Common myeloid progenitor, CD34-positive (primary cell): ENCODE data around the gene CASP10.
"Not testable (repeated sequence)": the region's sequence is repeated elsewhere in the genome, so short reads cannot be mapped to it uniquely, and the experiment has no call there.

Source experiments
- CTCF ChIA-PET: fragments of 350-600 bp; sonication (Branson Sonifier 250); formaldehyde crosslinking; loops from one replicate; lab custom pipeline; 2021; ENCODE audit warnings: antibody characterized with exemption; lab: Charles Lee
- POLR2A ChIA-PET: fragments of 350-600 bp; sonication (Branson Sonifier 250); formaldehyde crosslinking; loops from one replicate; lab custom pipeline; 2021; ENCODE audit warnings: antibody characterized with exemption; lab: Charles Lee
- DNase-seq, 3 donors: peaks; one replicate each; pipeline versions ENCODE4 v3.0.0 to v3.0.0-alpha.2; 2013
- H3K27ac ChIP-seq, 2 experiments: 1 replicate in 1 of 2; 2 replicates in 1 of 2; pipeline ENCODE4 v1.7.0; 2013; ENCODE audit warnings: inconsistent platforms in 2 of 2, low read length in 2 of 2, mild to moderate bottlenecking in 2 of 2, low read depth in 1 of 2, moderate library complexity in 1 of 2; ENCODE audit not compliant: severe bottlenecking in 2 of 2, insufficient read depth in 1 of 2, poor library complexity in 1 of 2
- H3K27me3 ChIP-seq, 5 experiments: replicated peaks in 2 of 5; 1 replicate in 3 of 5; 2 replicates in 2 of 5; pipeline versions ENCODE4 v1.6.1 to v1.7.0; 2013; ENCODE audit warnings: low read length in 4 of 5, mild to moderate bottlenecking in 2 of 5, moderate library complexity in 2 of 5, inconsistent platforms in 1 of 5; ENCODE audit not compliant: insufficient read depth in 5 of 5, control insufficient read depth in 4 of 5
- H3K36me3 ChIP-seq, 4 experiments: 1 replicate in 2 of 4; 2 replicates in 2 of 4; pipeline versions ENCODE4 v1.6.1 to v1.7.0; 2013; ENCODE audit warnings: low read length in 3 of 4, control low read depth in 1 of 4, mild to moderate bottlenecking in 1 of 4; ENCODE audit not compliant: control insufficient read depth in 4 of 4, insufficient read depth in 4 of 4
- H3K4me1 ChIP-seq, 4 experiments: 1 replicate in 3 of 4; 2 replicates in 1 of 4; pipeline versions ENCODE4 v1.6.1 to v1.7.1; 2013; ENCODE audit warnings: low read length in 3 of 4, mild to moderate bottlenecking in 3 of 4, control low read depth in 1 of 4, inconsistent platforms in 1 of 4, moderate library complexity in 1 of 4; ENCODE audit not compliant: control insufficient read depth in 4 of 4, insufficient read depth in 4 of 4; ENCODE audit errors: control extremely low read depth in 1 of 4
- H3K4me3 ChIP-seq, 7 experiments: 1 replicate in 4 of 7; 2 replicates in 3 of 7; pipeline versions ENCODE4 v1.5.1 to v1.7.0; 2013; ENCODE audit warnings: mild to moderate bottlenecking in 7 of 7, low read length in 6 of 7, moderate library complexity in 6 of 7, inconsistent platforms in 2 of 7, low read depth in 2 of 7, control low read depth in 1 of 7; ENCODE audit not compliant: insufficient read depth in 4 of 7, control insufficient read depth in 1 of 7; ENCODE audit errors: extremely low read depth in 1 of 7
- H3K9me3 ChIP-seq, 5 experiments: 1 replicate in 4 of 5; 2 replicates in 1 of 5; pipeline versions ENCODE4 v1.6.1 to v1.7.1; 2013; ENCODE audit warnings: low read length in 4 of 5, mild to moderate bottlenecking in 2 of 5, inconsistent platforms in 1 of 5, low read depth in 1 of 5, moderate library complexity in 1 of 5; ENCODE audit not compliant: control insufficient read depth in 4 of 5, insufficient read depth in 2 of 5; ENCODE audit errors: control extremely low read depth in 1 of 5
- WGBS: methylation state at CpG from one replicate; pipeline ENCODE4 v1.1.5; 2013; ENCODE audit not compliant: insufficient coverage; 5-methylcytosine and 5-hydroxymethylcytosine counted together

CASP10 gene

GRCh38 chr2:201139836-201140604 lies 42.9 kb upstream of the CASP10 start:
- no peak overlapping the region for H3K4me3 ChIP-seq
- H3K27me3 ChIP-seq = no peaks in the 10 kb centered on the region
- H3K36me3 ChIP-seq = peaks cover 17 to 78% (median 45%) of the 10 kb centered on the region in 4 experiments
- H3K9me3 ChIP-seq = no peaks in the 10 kb centered on the region
- POLR2A ChIA-PET = interaction anchor here (0.6 kb wide), 1 partner anchor 203 kb away, joined by 4 read pairs; no protein-coding TSS in a partner anchor
- peaks cover 0 to 7% (median 6%) of the 10 kb centered on the region in 4 experiments for H3K4me1 ChIP-seq
- H3K27ac ChIP-seq = peak overlapping the region in 1 of 2 experiments; percentile 43
- WGBS = 92% methylated on average over 19 of the region's 34 CpGs
- no peak for DNase-seq
- CTCF ChIA-PET = interaction anchor here (1.0 to 2.1 kb wide), 3 partner anchors 8 to 14 kb away, joined by 3 to 11 read pairs (median 10); no protein-coding TSS in a partner anchor

- Histone ChIP-seq H3K27me3 (no peaks in the 10 kb centered on the region), H3K4me1 (peaks cover 0 to 5% (median 4%) of the 10 kb centered on the region in 4 experiments), H3K27ac (no peak overlapping the region), H3K4me3 (no peak overlapping the region), H3K9me3 (no peaks in the 10 kb centered on the region), H3K36me3 (peaks cover 6 to 65% (median 30%) of the 10 kb centered on the region in 4 experiments)
- WGBS = 100% methylated on average over 1 of the region's 5 CpGs
- ChIA-PET CTCF (interaction anchor here (0.6 to 5.8 kb wide), 10 partner anchors 8 to 239 kb away, joined by 3 to 34 read pairs (median 6); no protein-coding TSS in a partner anchor), POLR2A (interaction anchor here (0.6 kb wide), 1 partner anchor 292 kb away, joined by 3 read pairs; no protein-coding TSS in a partner anchor)
- no peak for DNase-seq
These were observed 38.6 kb upstream of the CASP10 start for GRCh38 chr2:201144101-201145051.

GRCh38 chr2:201148434-201148990 lies 34.4 kb upstream of the CASP10 start:
- H3K4me1 ChIP-seq = peaks cover 0 to 18% (median 10%) of the 10 kb centered on the region in 4 experiments
- POLR2A ChIA-PET = no interaction called here
- CTCF ChIA-PET = interaction anchor here (1.3 to 2.5 kb wide), 2 partner anchors 10 to 16 kb away, joined by 9 read pairs; no protein-coding TSS in a partner anchor

DNA sequence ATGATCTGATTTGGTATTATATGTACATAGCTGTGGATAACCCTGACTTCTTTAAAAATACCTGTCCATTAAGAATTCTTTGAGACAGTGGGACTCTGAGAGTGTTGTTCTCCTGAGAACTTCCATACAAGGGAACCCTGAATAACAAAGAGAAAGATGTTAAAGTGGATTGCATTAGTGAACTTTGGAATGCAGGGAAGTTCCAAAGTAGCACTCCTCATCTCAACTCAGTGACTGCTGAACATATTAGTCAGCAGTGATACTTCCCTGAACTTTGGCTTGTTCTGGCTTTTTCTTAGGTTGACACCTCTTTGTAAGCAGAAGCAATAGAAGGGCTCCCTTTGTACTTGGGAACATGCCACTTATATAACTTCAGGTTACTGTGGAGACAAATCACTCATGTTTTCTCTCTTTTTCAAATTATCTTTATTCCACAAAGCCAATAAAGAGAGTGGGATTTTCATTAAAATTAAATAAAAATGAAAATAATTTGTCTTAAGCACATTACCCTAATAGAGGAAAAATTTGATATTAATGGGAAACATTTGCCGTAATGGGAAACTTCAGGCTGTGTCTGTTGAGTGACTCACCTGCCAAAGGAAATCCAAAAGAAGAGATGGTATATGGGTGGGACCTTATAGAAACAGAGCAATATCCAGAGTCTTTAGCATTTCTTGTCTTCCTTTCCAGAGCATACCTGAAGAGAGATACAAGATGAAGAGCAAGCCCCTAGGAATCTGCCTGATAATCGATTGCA lies 33.7 kb upstream of the CASP10 start:
- no peak for DNase-seq
- POLR2A ChIA-PET = no interaction called here
- no peak overlapping the region for H3K4me3 ChIP-seq

More at GRCh38 chr2:201148434-201148990, 34.4 kb upstream of the CASP10 start:
- Histone ChIP-seq H3K4me3 (no peak overlapping the region), H3K27me3 (no peaks in the 10 kb centered on the region), H3K27ac (peak overlapping the region in 1 of 2 experiments; percentile 12), H3K9me3 (no peaks in the 10 kb centered on the region), H3K36me3 (peaks cover 10 to 71% (median 43%) of the 10 kb centered on the region in 4 experiments)
- no peak for DNase-seq
- no CpG with 5 or more reads among the region's 1 CpG for WGBS

DNA sequence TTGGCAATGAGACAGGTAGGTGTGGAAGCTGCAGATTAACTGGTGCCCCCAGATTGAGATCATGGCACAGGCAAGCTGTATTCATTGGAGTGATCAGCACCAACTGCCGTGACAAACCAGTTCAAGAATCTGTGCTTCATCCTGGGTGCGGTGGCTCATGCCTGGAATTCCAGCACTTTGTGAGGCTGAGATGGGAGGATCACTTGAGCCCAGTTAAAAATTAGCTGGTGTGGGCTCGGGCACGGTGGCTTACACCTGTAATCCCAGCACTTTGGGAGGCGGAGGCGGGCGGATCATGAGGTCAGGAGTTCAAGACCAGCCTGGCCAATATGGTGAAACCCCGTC lies 33.1 kb upstream of the CASP10 start:
- DNase-seq, H3K4me3 ChIP-seq, H3K27me3 ChIP-seq, H3K9me3 ChIP-seq, POLR2A ChIA-PET, H3K27ac ChIP-seq: not testable (repeated sequence)
- CTCF ChIA-PET = interaction anchor here (1.1 to 1.8 kb wide), 3 partner anchors 9 to 29 kb away, joined by 3 to 10 read pairs (median 5); no protein-coding TSS in a partner anchor
- H3K36me3 ChIP-seq = peaks cover 10 to 67% (median 45%) of the 10 kb centered on the region in 4 experiments
- peaks cover 0 to 18% (median 11%) of the 10 kb centered on the region in 4 experiments for H3K4me1 ChIP-seq
- 100% methylated on average over 3 of the region's 8 CpGs for WGBS

More for the DNA sequence above, 33.7 kb upstream of the CASP10 start:
- Histone ChIP-seq H3K9me3 (no peaks in the 10 kb centered on the region), H3K4me1 (peaks cover 0 to 18% (median 10%) of the 10 kb centered on the region in 4 experiments), H3K36me3 (peaks cover 10 to 66% (median 42%) of the 10 kb centered on the region in 4 experiments), H3K27me3 (no peaks in the 10 kb centered on the region), H3K27ac (no peak overlapping the region)
- CTCF ChIA-PET = interaction anchor here (1.1 to 2.5 kb wide), 4 partner anchors 9 to 29 kb away, joined by 3 to 9 read pairs (median 7); no protein-coding TSS in a partner anchor
- 94% methylated on average over 1 of the region's 2 CpGs for whole genome bisulfite sequencing
